Mesenchymal stem cell (in vitro differentiated cells and primary cell): ENCODE measurements around the gene DPAGT1.
A peak's percentile ranks its signal among the peaks of the same experiment; 100 is the strongest.

Source experiments
- DNase-seq: peaks from one replicate; pipeline ENCODE4 v3.0.0-alpha.2; 2013
- H2AFZ ChIP-seq: one replicate; pipeline ENCODE4 v1.6.1; 2013; ENCODE audit warnings: low read depth, mild to moderate bottlenecking, control low read depth, inconsistent platforms, low read length, moderate library complexity
- H2AK5ac ChIP-seq: 2 replicates; pipeline ENCODE4 v1.6.1; 2013; ENCODE audit warnings: low read length, moderate library complexity, mild to moderate bottlenecking, inconsistent platforms; ENCODE audit not compliant: severe bottlenecking
- H2BK120ac ChIP-seq: one replicate; pipeline ENCODE4 v1.6.1; 2013; ENCODE audit warnings: low read depth, mild to moderate bottlenecking, inconsistent platforms, low read length, moderate library complexity
- H2BK12ac ChIP-seq, 2 experiments: one replicate each; pipeline ENCODE4 v1.6.1; 2013; ENCODE audit warnings: inconsistent platforms in 2 of 2, low read length in 2 of 2, mild to moderate bottlenecking in 2 of 2, moderate library complexity in 2 of 2, control low read depth in 1 of 2
- H2BK15ac ChIP-seq: one replicate; pipeline ENCODE4 v1.6.1; 2013; ENCODE audit warnings: mild to moderate bottlenecking, low read depth, inconsistent platforms; ENCODE audit not compliant: poor library complexity, severe bottlenecking
- H2BK5ac ChIP-seq: 2 replicates; pipeline ENCODE4 v1.6.1; 2013; ENCODE audit warnings: low read depth, mild to moderate bottlenecking, low read length, control low read depth, inconsistent platforms; ENCODE audit not compliant: poor library complexity, severe bottlenecking
- H3K14ac ChIP-seq, 2 experiments: one replicate each; pipeline ENCODE4 v1.6.1; 2013; ENCODE audit warnings: inconsistent platforms in 2 of 2, low read length in 2 of 2, control low read depth in 1 of 2, mild to moderate bottlenecking in 1 of 2, moderate library complexity in 1 of 2
- H3K18ac ChIP-seq, 2 experiments: one replicate each; pipeline ENCODE4 v1.6.1; 2013; ENCODE audit warnings: inconsistent platforms in 2 of 2, low read length in 2 of 2, control low read depth in 1 of 2, low read depth in 1 of 2, mild to moderate bottlenecking in 1 of 2
- H3K23ac ChIP-seq, 2 experiments: one replicate each; pipeline ENCODE4 v1.6.1; 2013; ENCODE audit warnings: inconsistent platforms in 2 of 2, low read length in 2 of 2, mild to moderate bottlenecking in 2 of 2, moderate library complexity in 2 of 2, control low read depth in 1 of 2
- H3K27ac ChIP-seq: 2 replicates; pipeline ENCODE4 v1.5.1; 2013; ENCODE audit warnings: mild to moderate bottlenecking, moderate library complexity, low read length, control low read depth, inconsistent platforms; ENCODE audit not compliant: poor library complexity, severe bottlenecking
- H3K27me3 ChIP-seq, 2 experiments: 2 replicates each; pipeline versions ENCODE4 v1.6.1 to v1.7.0; 2013; ENCODE audit warnings: low read length in 2 of 2, mild to moderate bottlenecking in 2 of 2, moderate library complexity in 2 of 2, control low read depth in 1 of 2, inconsistent platforms in 1 of 2; ENCODE audit not compliant: control insufficient read depth in 1 of 2, insufficient read depth in 1 of 2
- H3K36me3 ChIP-seq, 2 experiments: 2 replicates each; pipeline versions ENCODE4 v1.6.1 to v1.7.0; 2013; ENCODE audit warnings: low read length in 2 of 2, control low read depth in 1 of 2, inconsistent platforms in 1 of 2, low read depth in 1 of 2, mild to moderate bottlenecking in 1 of 2; ENCODE audit not compliant: insufficient read depth in 2 of 2, control insufficient read depth in 1 of 2
- H3K4ac ChIP-seq, 2 experiments: one replicate each; pipeline ENCODE4 v1.6.1; 2013; ENCODE audit warnings: inconsistent platforms in 2 of 2, low read length in 2 of 2, mild to moderate bottlenecking in 2 of 2, moderate library complexity in 2 of 2, control low read depth in 1 of 2, low read depth in 1 of 2
- H3K4me1 ChIP-seq: 2 replicates; pipeline ENCODE4 v1.6.1; 2013; ENCODE audit warnings: low read depth, low read length, control low read depth; ENCODE audit not compliant: control insufficient read depth, insufficient read depth
- H3K4me2 ChIP-seq: 2 replicates; pipeline ENCODE4 v1.6.1; 2013; ENCODE audit warnings: low read length, mild to moderate bottlenecking, inconsistent platforms; ENCODE audit not compliant: poor library complexity, severe bottlenecking
- H3K4me3 ChIP-seq, 2 experiments: 2 replicates each; pipeline versions ENCODE4 v1.5.1 to v1.7.0; 2013; ENCODE audit warnings: low read length in 2 of 2, mild to moderate bottlenecking in 2 of 2, control low read depth in 1 of 2, low read depth in 1 of 2; ENCODE audit not compliant: insufficient read depth in 1 of 2
- H3K79me1 ChIP-seq: replicated peaks from 2 replicates; pipeline ENCODE4 v1.6.1; 2013; ENCODE audit warnings: mild to moderate bottlenecking, control low read depth, low read length, inconsistent platforms; ENCODE audit not compliant: poor library complexity, severe bottlenecking
- H3K9ac ChIP-seq: 2 replicates; pipeline ENCODE4 v1.7.0; 2013; ENCODE audit warnings: mild to moderate bottlenecking, low read length, moderate library complexity
- H3K9me3 ChIP-seq: 2 replicates; pipeline ENCODE4 v1.7.0; 2013; ENCODE audit warnings: mild to moderate bottlenecking, low read length; ENCODE audit not compliant: control insufficient read depth
- H4K8ac ChIP-seq: one replicate; pipeline ENCODE4 v1.6.1; 2013; ENCODE audit warnings: inconsistent platforms, mild to moderate bottlenecking, low read length, moderate library complexity
- H4K91ac ChIP-seq: one replicate; pipeline ENCODE4 v1.6.1; 2013; ENCODE audit warnings: mild to moderate bottlenecking, low read length, inconsistent platforms
- WGBS: methylation state at CpG from one replicate; pipeline ENCODE4 v1.1.7; 2013; ENCODE audit warnings: mixed read lengths; 5-methylcytosine and 5-hydroxymethylcytosine counted together

DPAGT1 gene

GRCh38 chr11:119108146-119108856 is 6.6 kb upstream of the DPAGT1 start:
- Histone ChIP-seq H2BK5ac (no peak overlapping the region), H3K79me1 (peaks cover 33% of the 10 kb centered on the region), H3K27me3 (no peaks in the 10 kb centered on the region), H4K91ac (no peak overlapping the region), H3K9ac (peak overlapping the region; percentile 84), H4K8ac (peak overlapping the region; percentile 57), H3K4me1 (peaks cover 18% of the 10 kb centered on the region), H3K27ac (no peak overlapping the region), H3K18ac (no peak overlapping the region), H3K23ac (no peak overlapping the region), H3K4me3 (peak overlapping the region; percentile 82 to 91), H3K4me2 (peak overlapping the region; percentile 69), H3K36me3 (peaks cover 29 to 31% of the 10 kb centered on the region in 2 experiments), H2BK120ac (no peak overlapping the region), H2BK12ac (no peak overlapping the region), H3K9me3 (no peaks in the 10 kb centered on the region), H2AFZ (no peak overlapping the region), H3K4ac (no peak overlapping the region), H3K14ac (peak overlapping the region in 1 of 2 experiments; percentile 49), H2BK15ac (no peak overlapping the region), H2AK5ac (no peak overlapping the region)
- WGBS = 7% methylated on average over 6 of the region's 8 CpGs
- peak; percentile 28 for DNase-seq

- H3K27me3 ChIP-seq = no peaks in the 10 kb centered on the region
- no peak overlapping the region for H2AK5ac ChIP-seq
- H3K23ac ChIP-seq = peak overlapping the region in 1 of 2 experiments; percentile 90
- H2AFZ ChIP-seq = peak overlapping the region; percentile 78
- peaks cover 23% of the 10 kb centered on the region for H3K4me1 ChIP-seq
- H2BK120ac ChIP-seq = no peak overlapping the region
- peak overlapping the region in 1 of 2 experiments; percentile 52 for H3K4ac ChIP-seq
- no peak overlapping the region for H4K8ac ChIP-seq
- peak overlapping the region; percentile 50 to 54 for H3K18ac ChIP-seq
- H2BK15ac ChIP-seq = no peak overlapping the region
- no peak overlapping the region for H4K91ac ChIP-seq
- WGBS = under 1% methylated on average over 63 of the region's 65 CpGs
- H3K14ac ChIP-seq = peak overlapping the region in 1 of 2 experiments; percentile 79
- peaks cover 23 to 26% of the 10 kb centered on the region in 2 experiments for H3K36me3 ChIP-seq
- no peaks in the 10 kb centered on the region for H3K9me3 ChIP-seq
- H2BK5ac ChIP-seq = no peak overlapping the region
- H3K27ac ChIP-seq = no peak overlapping the region
- DNase-seq = no peak
- peaks cover 37% of the 10 kb centered on the region for H3K79me1 ChIP-seq
- peak overlapping the region; percentile 82 to 91 for H3K4me3 ChIP-seq
- no peak overlapping the region for H2BK12ac ChIP-seq
- H3K4me2 ChIP-seq = peak overlapping the region; percentile 69
- peak overlapping the region; percentile 84 for H3K9ac ChIP-seq
These were observed 6.0 kb upstream of the DPAGT1 start for GRCh38 chr11:119107538-119108145.

GRCh38 chr11:119106564-119107537 is 5.2 kb upstream of the DPAGT1 start, which contains the start of gene C2CD2L:
Gene C2CD2L (plus strand): TSS chr11:119107344. CDS start chr11:119107742, 398 bp downstream.
- Histone ChIP-seq H3K4me3 (peak within 1 kb of the TSS; percentile 82 to 91), H2BK5ac (peak within 1 kb of the TSS; percentile 24), H2BK15ac (no peak within 1 kb of the TSS), H4K91ac (peak within 1 kb of the TSS; percentile 65), H3K27me3 (no peaks in the 10 kb centered on the region), H2AFZ (peak within 1 kb of the TSS; percentile 78), H3K27ac (peak within 1 kb of the TSS; percentile 30), H2AK5ac (peak within 1 kb of the TSS; percentile 78), H3K9me3 (no peaks in the 10 kb centered on the region), H3K79me1 (peaks cover 37% of the 10 kb centered on the region), H3K4me2 (peak within 1 kb of the TSS; percentile 83), H3K18ac (peak within 1 kb of the TSS; percentile 54 to 90), H3K9ac (peak within 1 kb of the TSS; percentile 89), H3K4ac (peak within 1 kb of the TSS; percentile 52 to 58), H4K8ac (peak within 1 kb of the TSS; percentile 98), H3K14ac (peak within 1 kb of the TSS in 1 of 2 experiments; percentile 79), H3K36me3 (peaks cover 15 to 18% of the 10 kb centered on the region in 2 experiments), H3K4me1 (peaks cover 23% of the 10 kb centered on the region), H2BK12ac (peak within 1 kb of the TSS in 1 of 2 experiments; percentile 58), H3K23ac (peak within 1 kb of the TSS in 1 of 2 experiments; percentile 90), H2BK120ac (peak within 1 kb of the TSS; percentile 80)
- DNase-seq = peak; percentile 93
- WGBS = 3% methylated on average over 33 of the region's 49 CpGs
